ENCODE measurements around the gene SH3RF3. TPM values are rescaled to one million over a fixed set of nuclear protein-coding genes. Genes with fewer than 3 reads are reported as not detected.
"Not testable (repeated sequence)": the region's sequence is repeated elsewhere in the genome, so short reads cannot be mapped to it uniquely, and the experiment has no call there.

SH3RF3 gene
- total RNA-seq, result 0.23 TPM in 2 replicates

- intact Hi-C loops (cut with micrococcal nuclease), result loop anchor here (1.0 to 2.0 kb wide), 3 partner anchors 16 to 382 kb away; no protein-coding TSS in a partner anchor
These were observed at the start of gene SH3RF3 for GRCh38 chr2:109128616-109129355. SH3RF3 (plus strand) TSS chr2:109129205.

GRCh38 chr2:109079590-109079989, 49.4 kb upstream of the SH3RF3 start:
- intact Hi-C loops (cut with micrococcal nuclease), result no loop called here

- intact Hi-C loops (cut with micrococcal nuclease), result no loop called here
These were observed 48.9 kb upstream of the SH3RF3 start for GRCh38 chr2:109080109-109080508.

- intact Hi-C loops (cut with micrococcal nuclease), result no loop called here
These were observed 48.2 kb upstream of the SH3RF3 start for GRCh38 chr2:109080757-109081156.

- intact Hi-C loops (cut with micrococcal nuclease), result no loop called here
These were observed 47.6 kb upstream of the SH3RF3 start for GRCh38 chr2:109081374-109081773.

- intact Hi-C loops (cut with micrococcal nuclease), result no loop called here
These were observed 45.2 kb upstream of the SH3RF3 start for GRCh38 chr2:109083771-109084170.

GRCh38 chr2:109084341-109084740, 44.7 kb upstream of the SH3RF3 start:
- intact Hi-C loops (cut with micrococcal nuclease), result no loop called here

GRCh38 chr2:109085912-109086742, 42.9 kb upstream of the SH3RF3 start:
- intact Hi-C loops (cut with micrococcal nuclease), result no loop called here

GRCh38 chr2:109086743-109087020, 42.3 kb upstream of the SH3RF3 start:
- intact Hi-C loops (cut with micrococcal nuclease), result no loop called here

- intact Hi-C loops (cut with micrococcal nuclease), result no loop called here
These were observed 41.8 kb upstream of the SH3RF3 start for GRCh38 chr2:109087055-109087663.

- intact Hi-C loops (cut with micrococcal nuclease), result no loop called here
These were observed 39.3 kb upstream of the SH3RF3 start for GRCh38 chr2:109089602-109090300.

GRCh38 chr2:109091526-109091925, 37.5 kb upstream of the SH3RF3 start:
- intact Hi-C loops (cut with micrococcal nuclease), result no loop called here

GRCh38 chr2:109094144-109094543, 34.9 kb upstream of the SH3RF3 start:
- intact Hi-C loops (cut with micrococcal nuclease), result no loop called here

GRCh38 chr2:109098251-109098920, 30.6 kb upstream of the SH3RF3 start:
- intact Hi-C loops (cut with micrococcal nuclease), result no loop called here

- intact Hi-C loops (cut with micrococcal nuclease), result no loop called here
These were observed 30.1 kb upstream of the SH3RF3 start for GRCh38 chr2:109098921-109099273.

GRCh38 chr2:109102588-109103233, 26.3 kb upstream of the SH3RF3 start:
- intact Hi-C loops (cut with micrococcal nuclease), result no loop called here

- intact Hi-C loops (cut with micrococcal nuclease), result no loop called here
These were observed 23.9 kb upstream of the SH3RF3 start for GRCh38 chr2:109105113-109105512.

- intact Hi-C loops (cut with micrococcal nuclease), result no loop called here
These were observed 20.3 kb upstream of the SH3RF3 start for GRCh38 chr2:109108740-109109139.

- intact Hi-C loops (cut with micrococcal nuclease), result no loop called here
These were observed 19.7 kb upstream of the SH3RF3 start for GRCh38 chr2:109109342-109109741.

- intact Hi-C loops (cut with micrococcal nuclease), result no loop called here
These were observed 18.8 kb upstream of the SH3RF3 start for GRCh38 chr2:109110170-109110569.

GRCh38 chr2:109117181-109117580, 11.8 kb upstream of the SH3RF3 start:
- intact Hi-C loops (cut with micrococcal nuclease), result not testable (repeated sequence)

All from T-helper 2 cell treated with Interferon-gamma antibody and Interleukin-4, amounts not matched to agents 100 ng/mL and 5 ng/mL, for 36 hours (primary cell).